Activated CD4-positive, CD25-positive, alpha-beta regulatory T cell treated with anti-CD3 and anti-CD28 coated beads, Interleukin-2, amount 50 U/mL, for 72 hours (primary cell): ENCODE results near the gene METTL22.
A peak's percentile ranks its signal among the peaks of the same experiment; 100 is the strongest.

Experiments
- DNase-seq: peaks from one replicate; pipeline ENCODE4 v3.0.0; 2021

METTL22 gene, protein sequence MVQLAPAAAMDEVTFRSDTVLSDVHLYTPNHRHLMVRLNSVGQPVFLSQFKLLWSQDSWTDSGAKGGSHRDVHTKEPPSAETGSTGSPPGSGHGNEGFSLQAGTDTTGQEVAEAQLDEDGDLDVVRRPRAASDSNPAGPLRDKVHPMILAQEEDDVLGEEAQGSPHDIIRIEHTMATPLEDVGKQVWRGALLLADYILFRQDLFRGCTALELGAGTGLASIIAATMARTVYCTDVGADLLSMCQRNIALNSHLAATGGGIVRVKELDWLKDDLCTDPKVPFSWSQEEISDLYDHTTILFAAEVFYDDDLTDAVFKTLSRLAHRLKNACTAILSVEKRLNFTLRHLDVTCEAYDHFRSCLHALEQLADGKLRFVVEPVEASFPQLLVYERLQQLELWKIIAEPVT

DNA sequence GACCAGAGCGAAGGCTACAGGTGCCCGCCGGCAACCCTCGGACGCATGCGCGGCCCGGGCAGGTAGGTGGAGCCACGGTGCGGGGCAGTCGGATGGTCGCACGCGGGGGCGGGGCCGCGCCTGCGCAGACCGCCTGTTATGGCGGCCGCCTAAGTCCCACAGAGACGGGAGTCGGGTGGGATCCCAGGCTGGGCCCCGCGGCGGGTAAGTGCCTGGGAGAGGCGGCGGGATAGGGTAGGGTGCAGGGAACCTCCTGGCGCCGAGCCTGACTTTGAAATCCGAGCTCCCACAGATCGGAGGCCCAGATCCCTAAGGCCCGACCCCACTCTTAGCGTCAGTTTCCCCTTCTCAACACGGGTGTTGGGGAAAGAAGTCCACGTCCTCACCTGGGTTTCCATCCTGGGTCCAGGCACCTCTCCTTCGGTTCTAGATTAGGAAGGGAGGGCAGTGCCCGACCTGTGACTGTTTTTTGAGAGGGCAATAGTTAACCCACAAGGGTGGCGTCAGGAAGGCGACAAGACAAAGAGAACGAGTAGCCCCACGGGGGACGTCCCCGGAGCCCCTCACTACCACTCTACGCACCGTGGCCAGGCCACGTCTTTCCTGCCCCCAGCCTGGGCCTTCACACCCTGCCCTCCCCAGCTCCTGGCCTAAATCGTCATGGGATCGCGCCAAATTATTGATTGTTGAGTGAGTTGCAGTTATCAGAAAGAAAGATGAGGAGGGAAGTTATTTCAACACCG, at the start of gene METTL22:
TSS of gene METTL22 (plus strand) at position 127 of the 743 bp plus-strand sequence. CDS start 3,968 bp downstream, outside the sequence.
- DNase-seq, result peak; percentile 98

DNA sequence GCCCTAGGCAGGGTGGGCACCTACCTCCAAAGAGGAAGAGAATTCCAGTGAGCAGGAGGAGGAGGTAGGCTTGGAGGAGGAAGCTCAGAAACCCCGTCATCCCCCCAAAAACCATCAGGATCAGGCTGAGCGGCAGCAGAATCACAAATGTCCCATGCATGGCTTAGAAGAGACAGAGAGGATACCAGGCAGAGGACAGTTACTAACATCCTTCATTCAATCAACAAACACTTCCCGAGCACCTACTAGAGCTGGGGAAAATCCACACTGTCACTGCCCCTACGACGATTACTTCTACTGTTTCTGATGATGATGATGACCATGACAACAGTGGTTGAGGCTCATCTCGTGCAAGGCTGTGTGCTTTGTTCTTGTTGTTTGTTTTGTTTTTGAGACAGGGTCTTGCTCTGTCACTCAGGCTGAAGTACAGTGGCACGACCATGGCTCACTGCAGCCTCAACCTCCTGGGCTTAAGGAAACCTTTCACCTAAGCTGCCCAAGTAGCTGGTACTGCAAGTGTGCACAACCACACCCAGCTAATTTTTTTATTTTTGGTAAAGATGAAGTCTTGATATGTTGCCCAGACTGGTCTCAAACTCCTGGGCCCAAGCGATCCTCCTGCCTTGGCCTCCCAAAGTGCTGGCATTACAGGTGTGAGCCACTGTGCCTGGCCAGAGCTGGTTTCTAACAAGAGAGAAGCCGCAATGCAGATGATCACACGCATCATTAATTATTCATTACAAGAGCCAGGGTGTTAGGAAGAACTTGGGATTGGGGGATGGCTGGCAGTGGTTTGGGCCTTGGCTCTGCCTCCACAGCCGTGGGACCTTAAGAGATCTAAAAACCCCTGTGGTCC, 49.2 kb upstream of the METTL22 start:
- no peak for DNase-seq

DNA sequence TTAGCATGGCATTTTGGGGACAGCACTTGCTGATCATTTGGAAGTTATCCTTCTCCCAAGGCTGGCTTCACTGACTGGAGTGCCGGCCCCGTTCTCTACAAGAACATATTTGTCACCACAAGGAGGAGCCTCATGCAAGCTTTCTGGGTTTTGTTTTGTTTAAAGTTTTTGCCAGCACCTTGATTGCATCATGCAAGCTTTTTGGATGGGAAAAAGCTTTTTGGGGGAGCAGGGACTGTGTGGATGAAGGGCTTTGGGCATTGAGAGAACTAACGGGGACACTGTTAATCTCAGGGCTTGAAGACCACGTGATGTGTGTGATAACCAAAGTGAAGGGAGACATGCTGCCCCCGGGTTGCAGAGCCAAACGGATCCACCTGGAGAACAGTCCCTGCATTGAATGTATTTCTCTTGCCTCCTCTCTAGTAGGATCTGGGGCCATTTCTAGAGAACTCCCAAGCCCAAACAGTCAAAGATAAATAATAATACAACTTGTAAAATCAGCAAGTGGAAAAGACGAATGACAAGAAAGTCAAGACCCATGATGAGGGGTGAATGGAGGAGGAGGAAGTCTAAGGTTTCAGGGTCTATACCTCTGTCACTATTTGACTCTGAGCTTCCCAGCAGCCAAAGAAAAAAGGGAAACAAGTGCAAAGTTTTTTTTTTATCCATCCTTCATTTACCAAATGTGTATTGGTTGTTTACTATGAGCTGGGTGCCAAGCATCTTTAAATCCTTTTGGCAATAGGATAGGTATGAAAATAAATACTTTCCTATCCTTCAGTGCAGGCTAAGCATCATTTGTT, 48.4 kb upstream of the METTL22 start:
- DNase-seq, result no peak

DNA sequence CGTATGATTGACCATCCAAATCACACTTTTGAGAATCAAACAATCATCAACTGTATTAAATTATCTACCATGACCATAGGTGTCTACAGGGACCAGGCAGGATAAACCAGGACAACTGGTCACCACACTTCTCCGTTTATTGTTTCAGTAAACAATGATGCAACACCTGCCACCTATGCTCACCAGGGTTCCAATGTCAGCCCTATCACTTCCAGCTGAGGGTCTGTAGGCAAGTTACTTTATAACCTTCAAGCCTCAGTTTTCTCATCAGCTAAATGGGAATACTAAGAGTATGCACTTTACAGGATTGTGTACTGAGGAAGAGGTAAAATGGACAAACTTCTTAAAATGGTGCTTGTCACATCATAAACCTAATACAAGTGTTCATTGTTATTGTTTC, 46.1 kb upstream of the METTL22 start:
- DNase-seq, result no peak

DNA sequence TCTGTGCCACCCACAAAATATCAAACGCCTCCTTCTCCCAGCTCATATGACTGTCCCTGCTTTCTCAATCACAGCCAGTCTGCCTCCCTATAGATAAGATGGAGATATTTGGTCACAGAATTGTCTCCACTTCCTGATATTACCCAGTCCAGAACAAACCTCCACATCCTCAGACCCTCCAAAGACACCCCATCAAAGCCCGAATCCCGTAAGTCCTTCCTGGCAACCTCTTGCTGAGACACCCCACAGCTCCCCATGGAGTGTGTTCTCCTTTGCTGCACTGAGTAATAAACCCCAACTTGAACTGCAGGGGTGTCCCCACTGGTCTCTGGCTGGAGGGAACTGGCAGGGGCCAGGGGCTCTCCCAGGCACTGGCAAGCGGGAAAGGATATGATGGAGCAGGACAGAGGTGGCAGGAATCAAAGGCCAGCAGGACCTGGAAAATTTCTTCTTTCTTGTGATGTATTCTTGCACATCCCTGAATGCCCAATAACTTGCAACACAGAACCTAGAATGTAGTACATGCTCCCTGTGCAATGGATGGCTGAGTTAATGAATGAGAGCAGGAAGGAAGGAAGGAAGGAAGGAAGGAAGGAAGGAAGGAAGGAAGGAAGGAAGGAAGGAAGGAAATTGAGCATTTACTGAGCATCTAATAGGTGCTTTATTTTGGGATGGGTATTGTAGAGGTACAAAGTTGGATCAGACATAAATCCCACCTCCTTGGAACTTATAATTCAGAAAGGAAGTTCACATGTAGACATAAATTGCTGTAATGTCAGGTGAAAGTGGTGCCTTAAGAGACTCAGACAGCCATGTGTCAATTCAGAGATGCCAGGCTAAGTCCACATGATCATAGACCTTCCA, 45.1 kb upstream of the METTL22 start:
- DNase-seq, result no peak

DNA sequence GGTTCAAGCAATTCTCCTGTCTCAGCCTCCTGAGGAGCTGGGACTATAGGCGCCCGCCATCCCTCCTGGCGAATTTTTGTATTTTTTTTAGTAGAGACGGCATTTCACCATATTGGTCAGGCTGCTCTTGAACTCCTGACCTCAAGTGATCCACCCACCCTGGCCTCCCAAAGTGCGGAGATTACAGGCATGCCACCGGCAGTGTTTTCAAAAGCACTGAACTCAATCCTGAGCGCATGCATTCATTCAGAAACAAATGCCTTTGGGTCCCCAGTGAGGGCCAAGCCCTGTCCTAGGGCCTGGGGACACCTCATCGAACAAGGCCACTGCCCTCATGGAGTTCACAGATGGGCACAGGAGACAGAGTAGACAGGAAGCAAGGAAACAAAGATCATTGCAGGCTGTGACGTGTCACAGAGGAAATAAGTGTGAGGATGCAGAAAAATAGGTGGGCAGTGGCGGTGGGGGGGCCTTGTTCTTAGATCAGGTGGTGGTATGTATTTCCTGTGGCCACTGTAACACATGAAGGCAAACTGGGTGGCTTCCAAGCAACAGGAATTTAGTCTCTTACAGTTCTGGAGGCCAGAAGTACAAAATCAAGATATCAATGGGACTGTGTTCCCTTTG, 43.7 kb upstream of the METTL22 start:
- DNase-seq, result no peak

DNA sequence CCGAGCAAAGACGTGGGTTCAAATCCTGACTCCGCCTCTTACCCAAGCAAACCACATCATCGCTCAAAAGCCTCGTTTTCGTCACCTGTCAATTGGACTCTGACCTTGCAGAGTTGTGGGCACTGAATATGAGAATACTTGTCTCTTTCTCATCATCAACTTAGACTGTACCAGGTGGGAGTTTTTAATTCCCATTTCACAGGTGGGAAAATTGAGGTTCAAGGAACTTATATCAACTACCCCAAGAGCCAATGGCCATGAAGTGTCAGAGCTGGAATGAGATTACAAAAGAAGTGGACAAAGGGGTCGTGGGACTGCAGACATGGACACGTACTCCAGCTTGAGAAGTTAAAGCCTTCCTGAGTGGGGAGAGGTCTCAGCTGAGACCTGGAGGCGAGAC, 41.9 kb upstream of the METTL22 start:
- no peak for DNase-seq

DNA sequence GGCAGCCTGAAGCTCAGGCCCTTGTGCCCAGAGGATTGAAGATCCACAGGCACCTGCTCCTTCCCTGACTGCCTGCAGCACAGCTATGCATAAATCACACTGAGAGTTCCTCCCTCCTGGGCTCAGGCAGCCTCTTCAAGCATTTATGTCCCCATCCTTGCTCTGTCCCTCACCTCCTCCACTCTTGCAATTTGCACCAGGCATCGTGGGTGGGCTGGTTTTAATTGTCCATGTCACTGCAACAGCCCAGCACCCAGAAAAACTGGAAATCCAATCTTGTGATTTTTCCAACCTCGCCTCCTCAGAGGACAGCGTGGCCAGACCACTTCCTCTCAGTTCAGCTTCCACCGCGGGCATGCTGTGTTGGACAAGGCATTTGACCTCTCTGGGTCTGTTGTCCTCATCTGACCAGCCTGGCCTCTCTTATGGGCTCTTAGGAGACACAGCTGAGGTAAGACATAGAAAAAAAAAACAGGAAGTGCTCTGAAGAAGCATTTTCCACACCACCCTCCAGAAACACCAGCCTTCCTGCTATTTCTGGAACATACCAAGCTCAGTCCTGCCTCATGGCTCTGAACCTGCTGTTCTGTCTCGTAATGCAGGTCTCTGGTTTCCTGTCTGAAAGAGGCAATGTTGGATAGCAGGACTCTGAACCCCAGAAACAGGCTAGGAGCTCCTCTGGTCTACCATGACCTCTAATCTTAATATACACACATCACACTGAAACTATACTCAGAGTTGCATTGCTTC, 39.5 kb upstream of the METTL22 start:
- DNase-seq, result no peak

DNA sequence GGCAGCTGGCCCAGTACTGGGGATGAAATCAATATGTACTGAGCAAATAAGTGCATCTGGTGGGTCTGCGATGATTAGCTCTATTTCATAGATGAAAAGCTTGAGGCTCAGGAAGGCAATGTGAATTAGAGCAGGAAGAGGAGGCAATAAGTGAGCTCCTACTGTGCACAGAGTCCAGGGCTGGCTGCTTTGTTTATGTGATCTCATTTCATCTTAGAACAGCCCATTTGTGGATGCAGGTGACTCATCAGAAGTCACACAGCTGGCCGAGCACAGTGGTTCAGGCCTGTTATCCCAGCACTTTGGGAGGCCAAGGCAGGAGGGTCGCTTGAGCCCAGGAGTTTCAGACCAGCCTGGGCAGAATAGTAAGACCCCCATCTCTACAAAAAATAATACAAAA, 38.3 kb upstream of the METTL22 start:
- no peak for DNase-seq

DNA sequence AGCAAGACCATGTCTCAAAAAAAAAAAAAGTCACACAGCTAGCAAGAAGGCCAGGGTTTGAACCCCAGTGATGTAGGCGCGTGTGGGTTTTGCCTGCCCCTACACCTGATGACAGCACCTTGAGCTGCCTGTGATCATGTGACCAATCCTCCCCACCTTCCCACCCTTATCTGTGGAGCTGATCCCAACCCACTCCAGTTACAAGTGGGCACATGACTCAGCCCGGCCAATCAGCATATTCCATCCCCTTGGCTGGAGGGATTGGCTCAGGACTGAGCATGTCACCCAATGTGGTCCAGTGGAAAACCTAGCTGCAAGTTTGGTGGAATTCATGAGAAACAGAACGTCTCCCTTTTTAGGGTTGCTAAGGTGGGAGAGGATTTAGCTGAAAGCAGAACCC, 37.8 kb upstream of the METTL22 start:
- DNase-seq, result no peak

DNA sequence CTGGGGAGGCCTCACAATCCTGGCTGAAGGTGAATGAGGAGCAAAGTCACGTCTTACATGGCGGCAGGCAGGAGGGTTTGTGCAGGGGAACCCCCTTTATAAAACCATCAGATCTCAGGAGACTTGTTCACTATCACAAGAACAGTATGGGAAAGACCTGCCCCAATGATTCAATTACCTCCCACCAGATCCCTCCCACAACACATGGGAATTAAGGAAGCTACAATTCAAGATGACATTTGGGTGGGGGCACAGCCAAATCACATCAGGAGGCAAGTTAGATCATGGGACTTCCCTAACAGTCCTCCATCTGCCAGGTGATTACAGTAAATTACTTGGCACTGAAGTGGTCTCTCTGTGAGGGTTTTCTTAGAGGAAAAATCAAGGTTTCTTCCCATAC, 36.5 kb upstream of the METTL22 start:
- no peak for DNase-seq

DNA sequence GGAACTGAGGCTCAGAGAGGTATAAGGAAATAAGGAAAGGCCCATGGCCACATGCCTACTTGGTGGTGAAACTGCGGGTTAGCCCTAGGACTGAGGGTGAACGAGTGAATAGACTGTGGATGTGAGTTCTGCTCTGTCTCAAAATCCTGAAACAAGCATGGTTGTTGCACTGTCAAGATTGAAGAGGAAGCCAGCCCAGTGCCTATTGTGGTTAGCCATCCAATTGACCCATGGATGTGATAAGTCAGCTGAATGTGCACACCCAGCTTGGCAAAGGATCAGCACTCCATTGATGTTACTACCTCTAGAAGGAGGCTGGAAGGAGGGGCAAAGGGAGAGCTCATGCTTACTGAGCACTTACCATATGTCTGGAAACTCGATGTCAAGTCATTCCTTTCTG, 35.6 kb upstream of the METTL22 start:
- no peak for DNase-seq

DNA sequence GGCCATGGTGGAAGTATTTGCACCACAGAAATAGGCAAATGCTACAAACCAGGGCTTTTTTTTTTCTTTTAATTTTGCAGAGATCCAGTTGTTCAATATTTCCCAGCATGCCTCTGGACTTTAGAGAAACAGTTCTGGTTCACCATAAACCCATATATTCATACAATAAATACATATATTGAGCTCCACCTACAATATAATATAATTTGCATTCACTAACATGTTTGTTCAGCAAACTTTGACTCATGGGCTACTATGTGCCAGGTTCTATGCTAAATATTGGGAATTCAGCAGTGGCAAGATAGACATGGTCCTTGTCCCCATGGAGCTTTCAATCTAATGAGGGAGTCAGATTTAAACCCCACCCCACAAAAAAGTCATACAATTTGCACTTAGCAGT, 34.4 kb upstream of the METTL22 start:
- DNase-seq, result no peak

DNA sequence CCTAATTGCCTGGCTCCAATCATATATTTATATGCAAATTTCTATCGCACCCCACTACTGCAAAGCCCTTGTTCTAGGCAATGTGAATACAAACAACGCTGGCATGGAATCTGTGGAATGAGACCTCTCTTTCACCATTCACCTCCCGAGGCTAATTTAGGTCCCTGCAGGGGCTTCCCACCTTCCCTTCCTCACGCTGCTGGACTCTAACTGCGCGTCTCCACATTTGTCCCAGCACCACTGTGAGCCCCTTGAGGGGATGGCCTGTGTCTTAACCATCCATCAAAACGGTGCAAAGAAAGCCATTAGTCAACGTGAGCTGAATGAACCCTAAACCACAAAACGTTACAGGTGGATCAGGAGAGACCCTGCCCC, 32.8 kb upstream of the METTL22 start:
- no peak for DNase-seq

DNA sequence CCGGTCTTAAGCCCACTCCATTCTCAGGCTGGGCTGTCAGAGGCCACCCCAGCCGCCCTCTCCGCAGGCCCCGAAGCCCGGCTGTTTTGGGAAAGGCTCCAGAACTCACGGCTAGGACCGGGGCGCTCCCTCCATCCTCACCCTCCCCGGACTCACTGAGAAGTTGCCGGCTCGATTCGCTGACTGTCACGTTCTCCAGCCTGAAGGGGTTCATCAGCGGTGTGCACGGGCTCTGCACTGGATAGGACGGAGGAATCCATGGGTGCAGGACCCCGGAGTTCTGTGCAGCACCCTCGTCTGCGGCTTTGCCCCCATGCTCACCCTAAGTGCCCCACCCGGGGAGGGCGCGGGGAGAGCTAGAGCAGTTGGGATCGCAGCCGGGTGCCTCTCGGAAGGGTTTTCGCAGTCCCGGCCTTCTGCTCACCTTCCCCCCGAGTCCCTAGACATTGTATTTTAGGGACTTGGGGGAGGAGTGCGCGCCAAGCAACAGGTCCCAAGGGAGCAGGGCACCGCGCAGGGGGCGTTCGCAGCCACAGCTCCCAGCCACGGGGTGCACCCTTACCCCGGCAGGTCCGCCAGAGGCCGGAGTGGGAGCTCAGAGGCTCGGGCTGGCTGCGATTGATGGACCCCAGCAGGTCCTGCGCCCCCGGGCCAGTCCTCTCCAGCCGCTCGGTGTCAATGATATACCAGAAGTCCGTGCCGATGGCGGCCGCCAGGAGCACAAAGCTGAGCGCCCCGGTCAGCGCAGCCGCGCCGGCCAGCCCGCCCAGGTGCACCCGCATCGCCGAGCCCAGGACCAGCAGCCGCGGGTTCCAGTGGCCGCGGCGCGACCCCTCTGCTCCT, 32.2 kb upstream of the METTL22 start:
- no peak for DNase-seq

DNA sequence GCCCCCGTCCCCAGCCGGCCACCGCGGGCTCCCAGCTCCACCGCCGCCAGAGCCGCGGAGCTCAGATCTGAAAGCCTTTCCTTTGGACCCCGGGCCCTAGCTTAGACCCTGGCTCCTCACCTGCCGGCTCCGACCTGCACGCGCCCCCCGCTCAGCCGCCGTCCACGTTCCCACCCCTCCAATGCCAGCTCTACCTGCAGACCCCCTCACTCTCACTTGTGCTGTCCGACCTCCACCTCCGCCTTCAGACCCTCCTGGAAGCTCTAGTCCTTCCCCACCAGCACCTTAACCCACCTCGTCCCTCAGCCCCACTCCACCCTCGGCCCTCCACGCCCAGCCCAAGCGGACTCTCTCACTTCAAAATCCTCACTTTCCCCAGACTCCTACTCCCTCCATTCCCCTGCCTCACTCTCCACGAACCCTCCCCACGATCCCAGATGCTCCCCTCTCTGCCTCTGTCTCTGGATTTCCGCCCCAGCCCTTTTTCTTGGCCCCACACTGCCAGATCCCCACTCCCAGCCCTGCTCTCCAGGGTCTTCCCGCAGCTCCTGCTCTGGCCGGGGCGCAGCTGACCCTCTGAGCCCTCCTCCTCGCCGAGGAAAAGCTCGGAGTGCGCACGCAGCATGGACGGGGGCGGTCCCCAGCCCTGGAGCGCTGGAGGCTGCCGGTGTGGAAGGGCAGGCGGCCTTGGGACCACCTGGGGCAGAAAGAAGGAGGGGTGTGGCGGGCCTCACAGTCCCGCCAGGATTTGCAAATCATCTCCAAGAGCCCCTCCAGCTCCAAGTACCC, 31.4 kb upstream of the METTL22 start, which contains the start of gene TMEM114:
TSS of gene TMEM114 (minus strand) at position 612 of the 789 bp plus-strand sequence. CDS start 673 bp downstream, outside the sequence.
- DNase-seq, result no peak

DNA sequence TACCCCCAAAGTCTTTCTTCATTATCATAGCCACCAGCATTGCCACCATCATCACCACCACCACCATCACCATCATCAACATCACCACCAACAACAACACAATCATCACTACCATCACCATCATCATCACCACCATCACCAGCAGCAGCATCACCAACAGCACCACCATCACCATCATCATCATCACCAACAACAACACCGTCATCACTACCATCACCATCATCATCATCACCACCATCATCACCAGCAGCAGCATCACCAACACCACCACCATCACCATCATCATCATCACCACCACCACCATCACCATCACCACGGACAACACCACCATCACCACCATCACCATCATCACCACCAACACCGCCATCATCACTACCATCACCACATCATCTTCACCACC, 30.7 kb upstream of the METTL22 start:
- DNase-seq, result no peak

DNA sequence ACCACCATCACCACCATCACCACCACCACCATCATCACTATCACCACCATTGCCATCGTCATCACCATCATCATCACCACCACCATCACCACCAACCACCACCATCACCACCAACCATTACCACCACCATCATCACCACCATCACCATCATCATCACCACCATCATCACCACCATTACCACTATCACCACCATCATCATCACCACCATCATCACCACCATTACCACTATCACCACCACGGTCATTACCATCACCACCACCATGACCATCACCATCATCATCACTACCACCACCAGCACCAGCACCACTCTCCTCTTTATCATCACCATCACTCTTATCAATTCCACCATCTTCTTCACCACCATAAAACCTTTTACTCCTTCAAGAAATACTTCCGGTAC, 30.0 kb upstream of the METTL22 start:
- no peak for DNase-seq
